NT2/D1 (cell line): ENCODE measurements around the gene ALDH18A1.

Source experiments
- DNase-seq: peaks from one replicate; pipeline ENCODE4 v3.0.0-alpha.2; 2011; ENCODE audit warnings: low read depth, low spot score
- H3K27me3 ChIP-seq: 2 replicates; pipeline ENCODE4 v1.6.0; 2011; ENCODE audit warnings: mild to moderate bottlenecking; ENCODE audit not compliant: insufficient read length, insufficient read depth
- H3K36me3 ChIP-seq: 2 replicates; pipeline ENCODE4 v1.6.1; 2011; ENCODE audit warnings: mild to moderate bottlenecking, low read length, mixed read lengths; ENCODE audit not compliant: insufficient read depth, insufficient read length
- H3K4me1 ChIP-seq: 2 replicates; pipeline ENCODE4 v1.5.1; 2011; ENCODE audit not compliant: insufficient read depth, insufficient read length
- H3K4me3 ChIP-seq: 2 replicates; pipeline ENCODE4 v1.5.1; 2011; ENCODE audit warnings: low read depth; ENCODE audit not compliant: insufficient read length
- H3K9ac ChIP-seq: 2 replicates; pipeline ENCODE4 v1.6.0; 2011; ENCODE audit warnings: low read depth; ENCODE audit not compliant: insufficient read length
- H3K9me3 ChIP-seq: 2 replicates; pipeline ENCODE4 v1.5.1; 2011; ENCODE audit warnings: mild to moderate bottlenecking, low read length; ENCODE audit not compliant: insufficient read depth
- SUZ12 ChIP-seq: IDR thresholded peaks from 2 replicates; pipeline ENCODE4 v1.6.1; 2011; ENCODE audit not compliant: insufficient read length, insufficient read depth; ENCODE audit errors: extremely low read depth
- YY1 ChIP-seq: IDR thresholded peaks from 2 replicates; pipeline ENCODE4 v1.6.1; 2011; ENCODE audit not compliant: insufficient read length, insufficient read depth
- ZNF274 ChIP-seq: IDR thresholded peaks from 2 replicates; pipeline ENCODE4 v1.6.1; 2011; ENCODE audit warnings: mild to moderate bottlenecking, low read depth, low read length

Gene ALDH18A1

GRCh38 chr10:95572131-95572820 lies 84.2 kb downstream of the ALDH18A1 start:
- Histone ChIP-seq H3K36me3 (no peaks in the 10 kb centered on the region), H3K9ac (no peak overlapping the region), H3K9me3 (no peaks in the 10 kb centered on the region), H3K4me1 (no peaks in the 10 kb centered on the region), H3K27me3 (no peaks in the 10 kb centered on the region), H3K4me3 (no peak overlapping the region)
- TF ChIP-seq SUZ12, result no peak
- TF ChIP-seq ZNF274, result no peak
- TF ChIP-seq YY1, result no peak
- no peak for DNase-seq

DNA sequence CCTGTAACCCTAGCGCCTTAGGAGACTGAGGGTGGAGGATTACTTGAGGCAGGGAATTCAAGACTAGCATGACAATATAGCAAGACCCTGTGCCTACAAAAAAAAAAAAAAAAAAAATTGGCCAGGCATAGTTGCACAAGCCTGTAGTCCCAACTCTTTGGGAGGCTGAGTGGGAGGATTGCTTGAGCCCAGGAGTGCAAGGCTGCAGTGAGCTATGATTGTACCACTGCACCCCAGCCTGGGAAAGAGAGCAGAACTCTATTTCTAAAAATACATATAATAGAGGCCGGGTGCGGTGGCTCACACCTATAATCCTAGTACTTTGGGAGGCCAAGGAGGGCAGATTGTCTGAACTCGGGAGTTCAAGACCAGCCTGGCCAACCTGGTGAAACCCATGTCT lies 85.1 kb downstream of the ALDH18A1 start:
- TF ChIP-seq YY1 (no peak), ZNF274 (no peak), SUZ12 (no peak)
- no peaks in the 10 kb centered on the region for H3K27me3 ChIP-seq
- no peaks in the 10 kb centered on the region for H3K36me3 ChIP-seq
- H3K4me1 ChIP-seq, result no peaks in the 10 kb centered on the region
- H3K4me3 ChIP-seq, result no peak overlapping the region
- DNase-seq, result no peak
- H3K9me3 ChIP-seq, result no peaks in the 10 kb centered on the region
- H3K9ac ChIP-seq, result no peak overlapping the region

DNA sequence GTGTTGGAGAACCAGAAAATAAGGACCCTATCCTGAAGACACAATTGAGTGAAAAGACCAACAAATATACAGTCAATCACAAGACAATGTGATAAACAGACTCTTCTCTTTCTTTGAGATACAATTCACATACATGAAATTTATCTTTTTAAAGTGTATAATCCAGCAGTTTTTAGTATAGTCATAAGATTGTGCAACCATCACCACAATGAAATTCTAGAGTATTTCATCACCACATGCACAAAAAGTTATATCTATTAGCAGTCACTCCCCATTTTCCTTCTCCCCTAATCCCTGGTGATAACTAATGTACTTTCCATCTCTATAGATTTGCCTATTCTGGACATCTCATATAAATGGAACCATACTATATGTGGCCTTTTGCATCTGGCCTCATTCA lies 87.1 kb downstream of the ALDH18A1 start:
- Histone ChIP-seq H3K4me3 (no peak overlapping the region), H3K9ac (no peak overlapping the region), H3K36me3 (no peaks in the 10 kb centered on the region), H3K4me1 (no peaks in the 10 kb centered on the region), H3K27me3 (no peaks in the 10 kb centered on the region), H3K9me3 (no peaks in the 10 kb centered on the region)
- DNase-seq, result no peak
- TF ChIP-seq ZNF274 (no peak), YY1 (no peak), SUZ12 (no peak)

DNA sequence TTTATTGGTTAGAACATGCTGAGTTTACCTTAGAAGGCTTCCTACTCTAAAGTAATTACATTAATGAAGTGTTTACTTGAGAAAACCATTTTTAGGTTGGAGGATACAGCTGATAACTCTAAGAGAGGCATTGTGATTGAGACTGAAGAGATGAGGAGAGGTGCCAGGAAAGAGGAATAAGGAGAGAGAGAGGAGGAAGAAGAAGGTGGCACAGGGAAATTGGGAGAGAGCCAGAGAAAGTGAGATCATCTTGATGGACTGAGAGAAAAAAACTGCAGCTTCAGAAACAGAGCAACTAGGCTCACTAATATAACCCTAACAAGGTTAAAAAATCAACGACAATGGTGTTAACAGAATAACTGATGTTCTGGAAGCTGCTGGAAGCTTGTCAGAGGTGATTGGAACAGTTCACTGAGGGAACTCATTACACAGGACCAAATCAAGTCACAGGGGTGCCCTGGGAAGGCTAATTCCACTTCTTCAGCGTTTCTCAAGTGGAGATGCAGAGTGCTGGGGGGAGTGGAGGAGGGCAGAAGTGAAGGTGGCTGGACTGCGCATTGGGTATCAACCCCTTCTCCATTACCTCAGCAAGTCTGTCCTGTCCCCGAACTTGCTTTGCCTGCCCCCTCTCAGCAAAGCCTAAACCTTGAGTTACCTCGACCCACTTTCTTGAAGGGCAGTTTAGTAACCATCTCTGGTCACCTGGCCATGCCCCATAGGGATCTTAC lies 88.4 kb downstream of the ALDH18A1 start:
- TF ChIP-seq SUZ12, result no peak
- TF ChIP-seq ZNF274, result no peak
- no peak for TF ChIP-seq YY1
- Histone ChIP-seq H3K9ac (no peak overlapping the region), H3K4me3 (no peak overlapping the region), H3K4me1 (no peaks in the 10 kb centered on the region), H3K36me3 (no peaks in the 10 kb centered on the region), H3K27me3 (no peaks in the 10 kb centered on the region), H3K9me3 (no peaks in the 10 kb centered on the region)
- DNase-seq, result no peak

- Histone ChIP-seq H3K27me3 (no peaks in the 10 kb centered on the region), H3K4me3 (no peak overlapping the region), H3K9ac (no peak overlapping the region), H3K4me1 (no peaks in the 10 kb centered on the region), H3K9me3 (no peaks in the 10 kb centered on the region), H3K36me3 (no peaks in the 10 kb centered on the region)
- no peak for DNase-seq
- TF ChIP-seq SUZ12, result no peak
- TF ChIP-seq YY1, result no peak
- TF ChIP-seq ZNF274, result no peak
Measured at GRCh38 chr10:95566136-95566535, 90.4 kb downstream of the ALDH18A1 start.

GRCh38 chr10:95565336-95565735 lies 91.2 kb downstream of the ALDH18A1 start:
- H3K9me3 ChIP-seq, result no peaks in the 10 kb centered on the region
- no peaks in the 10 kb centered on the region for H3K36me3 ChIP-seq
- H3K4me1 ChIP-seq, result no peaks in the 10 kb centered on the region
- TF ChIP-seq YY1 (no peak), ZNF274 (no peak), SUZ12 (no peak)
- no peak for DNase-seq
- H3K27me3 ChIP-seq, result peaks cover 1% of the 10 kb centered on the region
- no peak overlapping the region for H3K4me3 ChIP-seq
- no peak overlapping the region for H3K9ac ChIP-seq

GRCh38 chr10:95564291-95564690 lies 92.2 kb downstream of the ALDH18A1 start:
- H3K9ac ChIP-seq, result no peak overlapping the region
- DNase-seq, result no peak
- H3K27me3 ChIP-seq, result peaks cover 3% of the 10 kb centered on the region
- no peak overlapping the region for H3K4me3 ChIP-seq
- H3K9me3 ChIP-seq, result no peaks in the 10 kb centered on the region
- no peaks in the 10 kb centered on the region for H3K36me3 ChIP-seq
- TF ChIP-seq YY1, result no peak
- TF ChIP-seq SUZ12, result no peak
- no peak for TF ChIP-seq ZNF274
- peaks cover 3% of the 10 kb centered on the region for H3K4me1 ChIP-seq
